HL-60 (cell line): ENCODE measurements around the gene SLC25A21.
A peak's percentile ranks its signal among the peaks of the same experiment; 100 is the strongest.

Experiments used
- DNase-seq, 2 experiments: peaks; one replicate each; pipeline ENCODE4 v3.0.0-alpha.2; 2010 to 2020; ENCODE audit warnings: low read depth in 1 of 2, low spot score in 1 of 2
- H3K27ac ChIP-seq: fragments of 250-450 bp; sonication (Bioruptor Pico); replicated peaks from 2 replicates; pipeline ENCODE4 v1.5.1; 2020; ENCODE audit warnings: mild to moderate bottlenecking, moderate library complexity
- H3K27me3 ChIP-seq: fragments of 250-450 bp; sonication (Bioruptor Pico); 2 replicates; pipeline ENCODE4 v1.5.1; 2021; ENCODE audit warnings: mild to moderate bottlenecking, moderate library complexity; ENCODE audit not compliant: insufficient read depth, poor library complexity, severe bottlenecking
- H3K4me3 ChIP-seq: replicated peaks from 2 replicates; pipeline ENCODE4 v1.5.1; 2011; ENCODE audit warnings: mild to moderate bottlenecking, control low read depth, low read length; ENCODE audit not compliant: insufficient read depth
- CTCF ChIP-seq: IDR thresholded peaks from one replicate; pipeline ENCODE4 v1.5.1; 2011; ENCODE audit warnings: low read length, control low read depth, inconsistent platforms; ENCODE audit not compliant: insufficient read depth
- GABPA ChIP-seq: IDR thresholded peaks from 2 replicates; pipeline ENCODE4 v1.6.1; 2012; ENCODE audit warnings: low read depth
- POLR2AphosphoS5 ChIP-seq: IDR thresholded peaks from 2 replicates; pipeline ENCODE4 v1.6.1; 2012; ENCODE audit warnings: low read depth
- SPI1 ChIP-seq: IDR thresholded peaks from 2 replicates; pipeline ENCODE4 v1.6.1; 2012; ENCODE audit warnings: low read depth, mild to moderate bottlenecking, borderline replicate concordance
- TF ChIP-seq, protein P1 (sequence below): IDR thresholded peaks from 2 replicates; pipeline ENCODE4 v1.6.1; 2012; ENCODE audit warnings: low read depth; ENCODE audit not compliant: insufficient replicate concordance

SLC25A21 gene

DNA sequence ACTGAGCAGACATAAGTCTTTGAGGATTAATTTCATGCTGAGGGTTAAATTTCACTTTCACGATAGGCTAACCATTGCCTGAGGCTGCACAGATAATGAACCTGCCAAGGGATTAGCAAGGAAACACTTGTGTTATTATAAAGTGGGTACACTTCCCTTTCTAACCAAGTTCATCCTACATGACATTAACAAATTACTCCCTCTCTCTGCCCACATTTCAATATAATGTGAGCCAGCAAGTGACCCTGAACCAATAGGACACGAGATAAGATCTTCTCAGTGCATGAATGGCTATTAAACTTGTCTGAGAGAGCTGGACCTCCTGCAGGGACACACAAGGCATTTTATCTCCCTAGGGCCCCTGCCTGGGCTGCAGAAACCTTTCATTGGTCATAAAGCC lies 337.3 kb downstream of the SLC25A21 start:
- Histone ChIP-seq H3K27me3 (no peaks in the 10 kb centered on the region), H3K27ac (no peak overlapping the region), H3K4me3 (no peak overlapping the region)
- TF ChIP-seq CTCF = no peak
- TF ChIP-seq, protein P1, sequence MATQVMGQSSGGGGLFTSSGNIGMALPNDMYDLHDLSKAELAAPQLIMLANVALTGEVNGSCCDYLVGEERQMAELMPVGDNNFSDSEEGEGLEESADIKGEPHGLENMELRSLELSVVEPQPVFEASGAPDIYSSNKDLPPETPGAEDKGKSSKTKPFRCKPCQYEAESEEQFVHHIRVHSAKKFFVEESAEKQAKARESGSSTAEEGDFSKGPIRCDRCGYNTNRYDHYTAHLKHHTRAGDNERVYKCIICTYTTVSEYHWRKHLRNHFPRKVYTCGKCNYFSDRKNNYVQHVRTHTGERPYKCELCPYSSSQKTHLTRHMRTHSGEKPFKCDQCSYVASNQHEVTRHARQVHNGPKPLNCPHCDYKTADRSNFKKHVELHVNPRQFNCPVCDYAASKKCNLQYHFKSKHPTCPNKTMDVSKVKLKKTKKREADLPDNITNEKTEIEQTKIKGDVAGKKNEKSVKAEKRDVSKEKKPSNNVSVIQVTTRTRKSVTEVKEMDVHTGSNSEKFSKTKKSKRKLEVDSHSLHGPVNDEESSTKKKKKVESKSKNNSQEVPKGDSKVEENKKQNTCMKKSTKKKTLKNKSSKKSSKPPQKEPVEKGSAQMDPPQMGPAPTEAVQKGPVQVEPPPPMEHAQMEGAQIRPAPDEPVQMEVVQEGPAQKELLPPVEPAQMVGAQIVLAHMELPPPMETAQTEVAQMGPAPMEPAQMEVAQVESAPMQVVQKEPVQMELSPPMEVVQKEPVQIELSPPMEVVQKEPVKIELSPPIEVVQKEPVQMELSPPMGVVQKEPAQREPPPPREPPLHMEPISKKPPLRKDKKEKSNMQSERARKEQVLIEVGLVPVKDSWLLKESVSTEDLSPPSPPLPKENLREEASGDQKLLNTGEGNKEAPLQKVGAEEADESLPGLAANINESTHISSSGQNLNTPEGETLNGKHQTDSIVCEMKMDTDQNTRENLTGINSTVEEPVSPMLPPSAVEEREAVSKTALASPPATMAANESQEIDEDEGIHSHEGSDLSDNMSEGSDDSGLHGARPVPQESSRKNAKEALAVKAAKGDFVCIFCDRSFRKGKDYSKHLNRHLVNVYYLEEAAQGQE = no peak
- no peak for TF ChIP-seq GABPA
- no peak for TF ChIP-seq POLR2AphosphoS5
- TF ChIP-seq SPI1 = no peak
- DNase-seq = no peak

GRCh38 chr14:36834293-36834692 lies 338.1 kb downstream of the SLC25A21 start:
- no peak overlapping the region for H3K27ac ChIP-seq
- DNase-seq = no peak

DNA sequence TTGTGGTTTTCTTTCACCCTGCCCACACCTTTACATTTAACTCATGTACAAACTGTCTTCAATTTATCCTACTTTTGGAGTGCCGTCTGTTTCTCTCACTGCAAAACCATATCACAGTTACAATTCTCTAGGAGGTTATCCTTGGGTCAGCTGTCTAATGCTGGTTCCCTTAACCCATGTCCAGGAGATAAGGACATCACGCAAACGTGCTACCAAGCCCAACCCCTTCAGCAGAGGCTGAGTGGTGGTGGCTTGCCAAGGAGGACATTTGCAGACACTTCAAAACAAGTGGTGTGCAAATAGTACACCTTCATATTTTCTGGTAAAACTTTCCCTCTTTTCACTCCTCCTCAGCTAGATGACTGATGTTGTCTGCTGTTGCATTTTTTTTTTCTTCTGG lies 342.9 kb downstream of the SLC25A21 start:
- Histone ChIP-seq H3K27me3 (no peaks in the 10 kb centered on the region), H3K27ac (no peak overlapping the region), H3K4me3 (no peak overlapping the region)
- no peak for DNase-seq
- TF ChIP-seq SPI1 = no peak
- no peak for TF ChIP-seq CTCF
- TF ChIP-seq, protein P1 = no peak
- TF ChIP-seq GABPA = no peak
- TF ChIP-seq POLR2AphosphoS5 = no peak

More at GRCh38 chr14:36834293-36834692, 338.1 kb downstream of the SLC25A21 start:
- Histone ChIP-seq H3K4me3 (no peak overlapping the region), H3K27me3 (no peaks in the 10 kb centered on the region)
- TF ChIP-seq, protein P1 = no peak
- TF ChIP-seq CTCF = no peak
- no peak for TF ChIP-seq GABPA
- TF ChIP-seq POLR2AphosphoS5 = no peak
- 0 out of 2 replicates have a peak, but pooled peaks have one; percentile 10 for TF ChIP-seq SPI1
